ENCODE measurements around the gene ENPP1. TPM values are rescaled to one million over a fixed set of nuclear protein-coding genes. Genes with fewer than 3 reads are reported as not detected.

Gene ENPP1
- total and polyA plus RNA-seq, 8 donors: 1.6 to 2.5 (median 2.0) TPM

- no peak for ATAC-seq
- H3K4me1 ChIP-seq: no peaks in the 10 kb centered on the region
- intact Hi-C loops (cut with DNase I): no loop called here
- no peak overlapping the region for H3K27ac ChIP-seq
- TF ChIP-seq CTCF (IDR thresholded peaks at IDR 0.05): no peak
- H3K27me3 ChIP-seq: no peaks in the 10 kb centered on the region
- H3K9me3 ChIP-seq: no peaks in the 10 kb centered on the region
- no peak overlapping the region for H3K4me3 ChIP-seq
- no peak for DNase-seq
- H3K36me3 ChIP-seq: no peaks in the 10 kb centered on the region
Measured at GRCh38 chr6:131825946-131826345, 18.1 kb downstream of the ENPP1 start.

DNA sequence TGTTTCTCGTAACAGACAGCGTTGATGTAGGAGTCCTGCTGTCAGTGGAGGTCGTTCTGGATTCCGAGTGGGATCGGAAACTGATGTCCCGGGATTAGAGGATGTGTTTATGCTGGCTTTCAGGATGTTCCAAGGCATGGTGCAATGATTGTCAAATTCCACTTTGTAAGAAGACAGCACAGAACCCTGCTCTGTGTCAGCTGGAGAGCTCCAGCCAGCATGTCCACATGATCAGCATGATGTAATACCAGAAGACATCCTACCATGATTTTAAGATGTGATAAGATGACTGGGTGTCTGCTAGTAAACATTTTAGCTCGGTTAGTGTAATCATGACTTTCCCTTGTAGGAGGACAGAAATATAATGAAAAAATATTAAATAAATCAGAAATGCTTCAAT is 20.3 kb downstream of the ENPP1 start:
- no peak for TF ChIP-seq CTCF (IDR thresholded peaks at IDR 0.05)
- H3K4me1 ChIP-seq: no peaks in the 10 kb centered on the region
- no peak overlapping the region for H3K4me3 ChIP-seq
- H3K36me3 ChIP-seq: no peaks in the 10 kb centered on the region
- H3K27me3 ChIP-seq: no peaks in the 10 kb centered on the region
- intact Hi-C loops (cut with DNase I): no loop called here
- no peaks in the 10 kb centered on the region for H3K9me3 ChIP-seq
- no peak overlapping the region for H3K27ac ChIP-seq
- no peak for ATAC-seq
- DNase-seq: no peak

DNA sequence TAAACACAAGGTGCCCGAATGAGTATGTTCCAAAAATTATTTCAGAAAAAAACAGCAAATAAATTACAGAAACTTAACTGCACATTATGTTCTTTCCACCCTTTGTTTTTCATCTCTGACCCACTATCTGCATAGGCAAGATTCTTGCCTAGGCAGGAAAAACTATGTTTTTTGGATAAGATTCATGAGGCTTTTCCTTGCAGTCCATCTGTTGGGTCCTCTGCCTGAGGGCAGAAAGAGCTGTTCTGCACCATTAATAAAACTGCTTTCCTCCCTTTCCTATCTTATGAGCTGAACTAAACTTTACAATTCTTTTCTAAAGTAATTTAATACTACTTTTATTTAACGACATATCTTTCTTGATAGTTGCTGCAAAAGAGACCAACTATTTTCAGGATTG is 21.1 kb downstream of the ENPP1 start:
- Histone ChIP-seq H3K4me3 (no peak overlapping the region), H3K4me1 (no peaks in the 10 kb centered on the region), H3K27ac (no peak overlapping the region), H3K36me3 (no peaks in the 10 kb centered on the region), H3K27me3 (no peaks in the 10 kb centered on the region), H3K9me3 (no peaks in the 10 kb centered on the region)
- intact Hi-C loops (cut with DNase I): no loop called here
- no peak for TF ChIP-seq CTCF (IDR thresholded peaks at IDR 0.05)
- DNase-seq (no peak), ATAC-seq (no peak)

DNA sequence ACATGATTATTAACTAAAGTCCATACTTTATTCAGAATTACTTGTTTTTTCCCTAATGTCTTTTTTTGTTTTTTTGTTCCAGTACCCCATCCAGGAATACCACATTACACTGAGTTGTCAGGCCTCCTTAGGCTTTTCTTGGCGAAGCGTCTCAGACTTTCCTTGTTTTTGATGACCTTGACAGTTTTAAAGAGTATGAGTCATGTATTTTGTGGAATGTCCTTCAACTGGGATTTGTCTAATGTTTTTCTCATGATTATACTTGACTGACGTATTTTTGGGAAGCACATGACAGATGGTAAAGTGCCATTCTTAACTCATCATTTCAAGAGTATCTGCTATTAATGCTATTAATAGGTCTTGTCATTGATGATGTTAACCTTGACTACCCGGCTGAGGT is 23.6 kb downstream of the ENPP1 start:
- no peaks in the 10 kb centered on the region for H3K27me3 ChIP-seq
- H3K4me3 ChIP-seq: no peak overlapping the region
- no peaks in the 10 kb centered on the region for H3K4me1 ChIP-seq
- no peak for DNase-seq
- ATAC-seq: no peak
- no peak for TF ChIP-seq CTCF (IDR thresholded peaks at IDR 0.05)
- no peak overlapping the region for H3K27ac ChIP-seq
- H3K36me3 ChIP-seq: no peaks in the 10 kb centered on the region
- intact Hi-C loops (cut with DNase I): no loop called here
- H3K9me3 ChIP-seq: no peaks in the 10 kb centered on the region

- Histone ChIP-seq H3K4me3 (no peak overlapping the region), H3K27me3 (no peaks in the 10 kb centered on the region), H3K4me1 (no peaks in the 10 kb centered on the region), H3K27ac (no peak overlapping the region), H3K36me3 (no peaks in the 10 kb centered on the region), H3K9me3 (no peaks in the 10 kb centered on the region)
- no peak for DNase-seq
- ATAC-seq: no peak
- intact Hi-C loops (cut with DNase I): no loop called here
- TF ChIP-seq CTCF (IDR thresholded peaks at IDR 0.05): no peak
Measured at GRCh38 chr6:131831886-131832285, 24.1 kb downstream of the ENPP1 start.
